Measurements from ENCODE around the gene HM13. TPM values are rescaled to one million over a fixed set of nuclear protein-coding genes. Genes with fewer than 3 reads are reported as not detected.

Gene HM13
- total and polyA plus RNA-seq, 2 of the 13 experiments (the other 11 are each of a cell fraction or from before 2014, with no cell fraction given) = 118 to 243 TPM

DNA sequence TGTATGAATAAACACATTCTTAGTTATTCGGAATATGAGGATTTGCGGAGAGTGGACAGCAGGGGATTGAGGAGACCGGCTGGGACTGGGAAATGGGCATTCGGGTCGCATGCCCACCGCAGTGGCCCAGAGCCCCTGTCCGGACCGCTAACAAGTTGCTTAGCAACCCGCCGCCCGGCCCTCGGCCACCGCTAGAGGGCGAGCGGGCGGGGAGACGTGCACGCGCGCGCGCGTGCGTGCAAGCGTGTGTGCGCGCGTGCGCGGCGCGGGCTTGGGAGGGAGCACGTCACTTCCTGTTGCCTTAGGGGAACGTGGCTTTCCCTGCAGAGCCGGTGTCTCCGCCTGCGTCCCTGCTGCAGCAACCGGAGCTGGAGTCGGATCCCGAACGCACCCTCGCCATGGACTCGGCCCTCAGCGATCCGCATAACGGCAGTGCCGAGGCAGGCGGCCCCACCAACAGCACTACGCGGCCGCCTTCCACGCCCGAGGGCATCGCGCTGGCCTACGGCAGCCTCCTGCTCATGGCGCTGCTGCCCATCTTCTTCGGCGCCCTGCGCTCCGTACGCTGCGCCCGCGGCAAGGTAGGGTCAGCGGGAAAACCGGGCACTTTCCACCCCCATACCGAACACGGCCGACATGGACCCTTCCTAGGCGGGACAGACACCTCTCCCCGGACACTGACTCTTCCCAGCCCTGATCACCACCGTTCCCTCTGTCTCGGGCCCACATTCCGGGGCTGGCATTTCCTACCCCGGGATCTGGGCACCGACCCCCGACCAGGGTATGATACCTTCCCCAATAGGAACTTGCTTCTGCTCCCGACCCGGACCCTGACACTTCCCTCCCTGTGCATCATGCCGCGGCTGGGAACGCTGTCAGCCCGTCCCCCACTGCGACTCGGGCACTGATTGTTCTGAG is at the start of gene HM13 (continued):
- TF ChIP-seq NR2C2 (CRISPR knock-in tag; IDR thresholded peaks at IDR 0.05; ENCODE audit: borderline replicate concordance) (0 out of 2 replicates have a peak, but pooled peaks have one; percentile 52), EEA1 (CRISPR knock-in tag; IDR thresholded peaks at IDR 0.05; ENCODE audit: borderline replicate concordance) (peak; percentile 87), KAT2B (IDR thresholded peaks at IDR 0.05; ENCODE audit: borderline replicate concordance, low read depth, low read length) (no peak), KLF6 (CRISPR knock-in tag; IDR thresholded peaks at IDR 0.05) (peak; percentile 97), ZNF205 (CRISPR knock-in tag; IDR thresholded peaks at IDR 0.05) (no peak; the same call in 1 of the 2 replicates), SRSF4 (IDR thresholded peaks at IDR 0.05; ENCODE audit: low read depth, low read length, poor library complexity, severe bottlenecking) (no peak), TP53 (CRISPR knock-in tag; conservative IDR thresholded peaks at IDR 0.05) (peak; percentile 96; the same call in 1 of the 2 replicates), ATM (IDR thresholded peaks at IDR 0.05; ENCODE audit: borderline replicate concordance) (no peak), ZNF775 (CRISPR knock-in tag; IDR thresholded peaks at IDR 0.05; ENCODE audit: borderline replicate concordance) (no peak), ZNF773 (CRISPR knock-in tag; IDR thresholded peaks at IDR 0.05; ENCODE audit: borderline replicate concordance) (peak; percentile 73; the same call in 1 of the 2 replicates)
- TF ChIP-seq, protein P1, sequence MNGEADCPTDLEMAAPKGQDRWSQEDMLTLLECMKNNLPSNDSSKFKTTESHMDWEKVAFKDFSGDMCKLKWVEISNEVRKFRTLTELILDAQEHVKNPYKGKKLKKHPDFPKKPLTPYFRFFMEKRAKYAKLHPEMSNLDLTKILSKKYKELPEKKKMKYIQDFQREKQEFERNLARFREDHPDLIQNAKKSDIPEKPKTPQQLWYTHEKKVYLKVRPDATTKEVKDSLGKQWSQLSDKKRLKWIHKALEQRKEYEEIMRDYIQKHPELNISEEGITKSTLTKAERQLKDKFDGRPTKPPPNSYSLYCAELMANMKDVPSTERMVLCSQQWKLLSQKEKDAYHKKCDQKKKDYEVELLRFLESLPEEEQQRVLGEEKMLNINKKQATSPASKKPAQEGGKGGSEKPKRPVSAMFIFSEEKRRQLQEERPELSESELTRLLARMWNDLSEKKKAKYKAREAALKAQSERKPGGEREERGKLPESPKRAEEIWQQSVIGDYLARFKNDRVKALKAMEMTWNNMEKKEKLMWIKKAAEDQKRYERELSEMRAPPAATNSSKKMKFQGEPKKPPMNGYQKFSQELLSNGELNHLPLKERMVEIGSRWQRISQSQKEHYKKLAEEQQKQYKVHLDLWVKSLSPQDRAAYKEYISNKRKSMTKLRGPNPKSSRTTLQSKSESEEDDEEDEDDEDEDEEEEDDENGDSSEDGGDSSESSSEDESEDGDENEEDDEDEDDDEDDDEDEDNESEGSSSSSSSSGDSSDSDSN (CRISPR knock-in tag; IDR thresholded peaks at IDR 0.05) = peak; percentile 94
- TF ChIP-seq, protein P2, sequence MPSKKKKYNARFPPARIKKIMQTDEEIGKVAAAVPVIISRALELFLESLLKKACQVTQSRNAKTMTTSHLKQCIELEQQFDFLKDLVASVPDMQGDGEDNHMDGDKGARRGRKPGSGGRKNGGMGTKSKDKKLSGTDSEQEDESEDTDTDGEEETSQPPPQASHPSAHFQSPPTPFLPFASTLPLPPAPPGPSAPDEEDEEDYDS (CRISPR knock-in tag; IDR thresholded peaks at IDR 0.05) = peak; percentile 76
- TF ChIP-seq, protein P3, sequence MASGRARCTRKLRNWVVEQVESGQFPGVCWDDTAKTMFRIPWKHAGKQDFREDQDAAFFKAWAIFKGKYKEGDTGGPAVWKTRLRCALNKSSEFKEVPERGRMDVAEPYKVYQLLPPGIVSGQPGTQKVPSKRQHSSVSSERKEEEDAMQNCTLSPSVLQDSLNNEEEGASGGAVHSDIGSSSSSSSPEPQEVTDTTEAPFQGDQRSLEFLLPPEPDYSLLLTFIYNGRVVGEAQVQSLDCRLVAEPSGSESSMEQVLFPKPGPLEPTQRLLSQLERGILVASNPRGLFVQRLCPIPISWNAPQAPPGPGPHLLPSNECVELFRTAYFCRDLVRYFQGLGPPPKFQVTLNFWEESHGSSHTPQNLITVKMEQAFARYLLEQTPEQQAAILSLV (CRISPR knock-in tag; IDR thresholded peaks at IDR 0.05; ENCODE audit: borderline replicate concordance) = peak; percentile 94
- TF ChIP-seq, protein P4, sequence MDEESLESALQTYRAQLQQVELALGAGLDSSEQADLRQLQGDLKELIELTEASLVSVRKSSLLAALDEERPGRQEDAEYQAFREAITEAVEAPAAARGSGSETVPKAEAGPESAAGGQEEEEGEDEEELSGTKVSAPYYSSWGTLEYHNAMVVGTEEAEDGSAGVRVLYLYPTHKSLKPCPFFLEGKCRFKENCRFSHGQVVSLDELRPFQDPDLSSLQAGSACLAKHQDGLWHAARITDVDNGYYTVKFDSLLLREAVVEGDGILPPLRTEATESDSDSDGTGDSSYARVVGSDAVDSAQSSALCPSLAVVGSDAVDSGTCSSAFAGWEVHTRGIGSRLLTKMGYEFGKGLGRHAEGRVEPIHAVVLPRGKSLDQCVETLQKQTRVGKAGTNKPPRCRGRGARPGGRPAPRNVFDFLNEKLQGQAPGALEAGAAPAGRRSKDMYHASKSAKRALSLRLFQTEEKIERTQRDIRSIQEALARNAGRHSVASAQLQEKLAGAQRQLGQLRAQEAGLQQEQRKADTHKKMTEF (CRISPR knock-in tag; IDR thresholded peaks at IDR 0.05) = peak; percentile 92
- TF ChIP-seq, protein P5, sequence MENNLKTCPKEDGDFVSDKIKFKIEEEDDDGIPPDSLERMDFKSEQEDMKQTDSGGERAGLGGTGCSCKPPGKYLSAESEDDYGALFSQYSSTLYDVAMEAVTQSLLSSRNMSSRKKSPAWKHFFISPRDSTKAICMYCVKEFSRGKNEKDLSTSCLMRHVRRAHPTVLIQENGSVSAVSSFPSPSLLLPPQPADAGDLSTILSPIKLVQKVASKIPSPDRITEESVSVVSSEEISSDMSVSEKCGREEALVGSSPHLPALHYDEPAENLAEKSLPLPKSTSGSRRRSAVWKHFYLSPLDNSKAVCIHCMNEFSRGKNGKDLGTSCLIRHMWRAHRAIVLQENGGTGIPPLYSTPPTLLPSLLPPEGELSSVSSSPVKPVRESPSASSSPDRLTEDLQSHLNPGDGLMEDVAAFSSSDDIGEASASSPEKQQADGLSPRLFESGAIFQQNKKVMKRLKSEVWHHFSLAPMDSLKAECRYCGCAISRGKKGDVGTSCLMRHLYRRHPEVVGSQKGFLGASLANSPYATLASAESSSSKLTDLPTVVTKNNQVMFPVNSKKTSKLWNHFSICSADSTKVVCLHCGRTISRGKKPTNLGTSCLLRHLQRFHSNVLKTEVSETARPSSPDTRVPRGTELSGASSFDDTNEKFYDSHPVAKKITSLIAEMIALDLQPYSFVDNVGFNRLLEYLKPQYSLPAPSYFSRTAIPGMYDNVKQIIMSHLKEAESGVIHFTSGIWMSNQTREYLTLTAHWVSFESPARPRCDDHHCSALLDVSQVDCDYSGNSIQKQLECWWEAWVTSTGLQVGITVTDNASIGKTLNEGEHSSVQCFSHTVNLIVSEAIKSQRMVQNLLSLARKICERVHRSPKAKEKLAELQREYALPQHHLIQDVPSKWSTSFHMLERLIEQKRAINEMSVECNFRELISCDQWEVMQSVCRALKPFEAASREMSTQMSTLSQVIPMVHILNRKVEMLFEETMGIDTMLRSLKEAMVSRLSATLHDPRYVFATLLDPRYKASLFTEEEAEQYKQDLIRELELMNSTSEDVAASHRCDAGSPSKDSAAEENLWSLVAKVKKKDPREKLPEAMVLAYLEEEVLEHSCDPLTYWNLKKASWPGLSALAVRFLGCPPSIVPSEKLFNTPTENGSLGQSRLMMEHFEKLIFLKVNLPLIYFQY (CRISPR knock-in tag; IDR thresholded peaks at IDR 0.05; ENCODE audit: borderline replicate concordance) = peak; percentile 80
- TF ChIP-seq, protein P6, sequence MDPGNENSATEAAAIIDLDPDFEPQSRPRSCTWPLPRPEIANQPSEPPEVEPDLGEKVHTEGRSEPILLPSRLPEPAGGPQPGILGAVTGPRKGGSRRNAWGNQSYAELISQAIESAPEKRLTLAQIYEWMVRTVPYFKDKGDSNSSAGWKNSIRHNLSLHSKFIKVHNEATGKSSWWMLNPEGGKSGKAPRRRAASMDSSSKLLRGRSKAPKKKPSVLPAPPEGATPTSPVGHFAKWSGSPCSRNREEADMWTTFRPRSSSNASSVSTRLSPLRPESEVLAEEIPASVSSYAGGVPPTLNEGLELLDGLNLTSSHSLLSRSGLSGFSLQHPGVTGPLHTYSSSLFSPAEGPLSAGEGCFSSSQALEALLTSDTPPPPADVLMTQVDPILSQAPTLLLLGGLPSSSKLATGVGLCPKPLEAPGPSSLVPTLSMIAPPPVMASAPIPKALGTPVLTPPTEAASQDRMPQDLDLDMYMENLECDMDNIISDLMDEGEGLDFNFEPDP (CRISPR knock-in tag; conservative IDR thresholded peaks at IDR 0.05) = no peak

Measured in HepG2 (cell line).